HuH-7 (cell line): Measurements from ENCODE around the gene ID3.

Source experiments
- DNase-seq: peaks from one replicate; pipeline ENCODE4 v3.0.0; 2011; ENCODE audit warnings: low spot score

Gene ID3

GRCh38 chr1:23564529-23565122 lies 5.3 kb upstream of the ID3 start:
- no peak for DNase-seq

- no peak for DNase-seq
Measured at GRCh38 chr1:23563755-23564374, 4.6 kb upstream of the ID3 start.

- no peak for DNase-seq
Measured at GRCh38 chr1:23563003-23563402, 3.7 kb upstream of the ID3 start.

GRCh38 chr1:23562137-23562876 lies 3.0 kb upstream of the ID3 start:
- DNase-seq = peak; percentile 91

GRCh38 chr1:23561813-23562100 lies 2.5 kb upstream of the ID3 start:
- DNase-seq = no peak

GRCh38 chr1:23561076-23561812 lies 1.9 kb upstream of the ID3 start:
- DNase-seq = no peak

- no peak for DNase-seq
Measured at GRCh38 chr1:23559985-23560741, 862 bp upstream of the ID3 start.

GRCh38 chr1:23558872-23559135 lies 497 bp downstream of the ID3 start:
- DNase-seq = no peak

- DNase-seq = no peak
Measured at GRCh38 chr1:23558140-23558871, 995 bp downstream of the ID3 start.

GRCh38 chr1:23557471-23558124 lies 1.7 kb downstream of the ID3 start:
- DNase-seq = no peak

GRCh38 chr1:23556635-23557470 lies 2.4 kb downstream of the ID3 start:
- DNase-seq = no peak

- DNase-seq = no peak
Measured at GRCh38 chr1:23555986-23556634, 3.2 kb downstream of the ID3 start.

GRCh38 chr1:23555270-23555985 lies 3.9 kb downstream of the ID3 start:
- no peak for DNase-seq

GRCh38 chr1:23554481-23555269 lies 4.6 kb downstream of the ID3 start:
- peak; percentile 85 for DNase-seq

GRCh38 chr1:23554127-23554480 lies 5.2 kb downstream of the ID3 start:
- no peak for DNase-seq

- DNase-seq = no peak
Measured at GRCh38 chr1:23553231-23554126, 5.8 kb downstream of the ID3 start.

- no peak for DNase-seq
Measured at GRCh38 chr1:23551849-23552248, 7.5 kb downstream of the ID3 start.
